GM18505 (cell line): ENCODE data around the gene TMEM212.
"Not testable (repeated sequence)": the region's sequence is repeated elsewhere in the genome, so short reads cannot be mapped to it uniquely, and the experiment has no call there.

Experiments used
- ATAC-seq: cut with Tn5 transposase; IDR thresholded peaks from one replicate; pipeline ENCODE4 v1.9.1; 2021; ENCODE audit not compliant: unreplicated experiment
- POLR2A ChIP-seq: IDR thresholded peaks from 4 replicates; pipeline ENCODE4 v1.6.1; 2011; ENCODE audit warnings: borderline replicate concordance; ENCODE audit not compliant: insufficient read depth, insufficient read length; ENCODE audit errors: extremely low read depth

Gene TMEM212

DNA sequence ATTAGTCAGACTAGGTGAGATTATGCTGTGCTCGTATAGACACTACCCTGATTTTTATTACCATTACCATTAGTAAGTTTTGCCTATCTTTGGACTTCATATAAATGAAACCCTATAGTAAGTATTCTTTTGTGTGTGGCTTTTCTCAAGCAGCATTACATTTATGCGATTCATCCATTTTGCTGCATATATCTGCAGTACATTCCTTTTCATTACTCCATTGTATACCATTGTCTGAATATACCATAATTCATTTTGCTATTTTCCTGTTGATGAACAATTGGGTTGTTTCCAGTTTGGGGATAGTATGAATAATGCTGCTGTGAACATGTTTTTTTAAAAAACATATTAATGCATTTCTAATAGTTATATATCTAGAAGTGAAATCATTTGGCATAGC is 45.3 kb downstream of the TMEM212 start:
- no peak for ATAC-seq
- no peak for TF ChIP-seq POLR2A

DNA sequence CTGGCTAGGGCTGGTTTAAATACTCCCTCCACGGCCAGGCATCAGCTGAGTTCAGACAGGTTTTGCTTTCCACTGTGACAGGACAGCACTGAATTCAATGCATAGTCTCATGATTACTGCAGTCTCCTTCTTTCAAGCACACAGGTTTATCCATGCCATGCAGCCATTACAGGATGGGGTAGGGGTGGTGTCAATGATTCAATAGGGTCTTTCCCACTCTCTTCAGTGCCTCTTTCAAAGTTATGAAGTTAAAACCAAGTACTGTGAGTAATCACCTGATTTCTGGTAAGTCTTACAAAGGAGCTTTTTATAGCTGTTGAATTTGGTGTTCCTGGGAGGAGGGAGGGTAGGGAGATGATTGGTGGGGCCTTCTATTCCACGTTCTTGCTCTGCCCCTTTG is 47.2 kb downstream of the TMEM212 start:
- TF ChIP-seq POLR2A: no peak
- no peak for ATAC-seq

DNA sequence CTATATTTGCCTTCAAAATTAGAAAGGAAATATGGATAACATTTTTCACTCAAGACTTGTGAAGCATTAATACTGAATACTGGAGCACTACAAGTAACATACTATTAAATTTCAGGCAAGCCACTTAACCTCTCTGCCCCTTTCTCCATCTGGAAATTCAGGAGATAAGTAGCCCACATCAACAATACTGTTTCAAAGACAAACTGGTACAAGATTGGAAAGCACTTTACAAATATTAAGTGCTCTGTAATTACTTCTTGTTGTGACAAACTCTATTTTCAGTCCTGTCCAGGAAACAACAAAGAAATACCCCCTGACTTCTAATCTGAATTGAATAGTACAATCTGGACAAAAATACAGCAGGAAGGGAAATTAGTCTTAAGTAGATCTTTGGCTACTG is 49.3 kb downstream of the TMEM212 start:
- no peak for TF ChIP-seq POLR2A
- no peak for ATAC-seq

DNA sequence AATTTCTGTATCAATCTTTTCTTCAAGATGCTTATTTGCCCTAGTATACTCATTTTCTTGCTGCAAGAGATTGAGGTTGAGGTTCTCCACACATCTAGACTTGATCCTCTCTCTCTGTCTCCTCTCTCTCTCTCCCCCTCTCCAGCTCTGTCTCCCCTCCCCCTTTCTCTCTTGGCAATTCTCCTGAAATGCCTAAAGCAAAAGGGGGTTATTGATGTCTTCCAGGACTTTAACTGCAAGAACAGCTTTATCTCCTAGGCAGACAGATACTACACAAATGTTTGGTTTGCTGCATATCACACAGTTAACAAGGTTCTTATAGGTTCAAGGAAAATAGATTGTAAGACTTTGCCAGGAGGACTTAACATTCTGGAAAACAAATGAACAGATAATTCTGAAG is 52.1 kb downstream of the TMEM212 start:
- no peak for ATAC-seq
- TF ChIP-seq POLR2A: no peak

DNA sequence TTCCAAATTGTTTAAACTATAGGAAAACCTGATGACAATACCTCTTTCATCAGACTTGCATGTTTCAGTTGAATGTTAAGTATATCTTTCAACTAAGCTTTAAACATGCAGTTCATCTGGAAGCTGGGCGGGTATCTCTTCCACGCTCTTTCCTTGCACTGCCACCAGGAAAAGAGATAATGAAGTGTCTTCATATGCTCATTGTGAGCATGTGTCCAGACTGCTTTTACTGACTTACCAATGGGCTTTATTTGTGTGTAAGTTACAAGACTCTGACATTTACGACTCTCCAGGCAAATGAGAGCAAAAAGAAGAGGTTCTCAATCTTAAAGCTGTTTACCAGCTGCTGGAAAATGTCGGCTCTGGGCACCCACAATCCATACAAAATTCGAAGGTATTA is 52.8 kb downstream of the TMEM212 start:
- no peak for TF ChIP-seq POLR2A
- ATAC-seq: no peak

DNA sequence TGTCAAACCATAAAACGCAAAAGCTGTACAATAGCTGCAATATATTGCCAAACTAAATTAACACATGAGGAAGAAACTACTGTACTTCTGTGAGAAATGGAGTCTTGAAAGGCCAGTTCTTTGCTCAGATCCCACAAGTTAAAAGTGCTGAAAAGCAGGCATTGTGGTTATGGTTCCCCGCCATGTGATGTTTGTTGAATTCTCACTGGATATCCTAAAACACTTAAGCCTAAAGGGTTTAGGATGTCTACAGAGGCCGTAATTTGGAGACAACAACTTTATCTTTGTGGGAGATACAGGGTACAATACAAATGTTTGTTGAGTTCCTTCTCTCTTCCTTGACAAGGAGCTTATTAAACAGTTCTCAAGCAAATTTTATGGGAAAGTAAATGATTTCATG is 53.2 kb downstream of the TMEM212 start:
- TF ChIP-seq POLR2A: no peak
- ATAC-seq: no peak

DNA sequence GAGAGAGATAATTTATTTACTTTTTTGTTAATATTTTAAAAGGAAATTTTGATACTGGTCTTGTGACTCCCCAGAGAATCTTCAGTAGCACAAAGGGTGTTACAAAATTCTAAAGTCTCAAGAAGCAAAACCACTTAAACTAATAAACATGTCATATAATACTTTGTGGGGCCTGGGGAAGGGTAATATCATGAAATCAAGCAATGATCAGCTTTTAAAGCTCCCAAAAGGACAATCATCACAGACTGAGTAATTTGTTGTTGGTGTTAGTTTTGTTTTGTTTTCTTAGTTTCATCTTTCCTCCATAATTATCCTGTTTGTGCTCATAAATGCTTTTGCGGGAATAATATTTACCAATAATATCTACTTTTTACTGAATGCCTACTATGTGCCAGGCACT is 55.0 kb downstream of the TMEM212 start:
- no peak for ATAC-seq
- no peak for TF ChIP-seq POLR2A

DNA sequence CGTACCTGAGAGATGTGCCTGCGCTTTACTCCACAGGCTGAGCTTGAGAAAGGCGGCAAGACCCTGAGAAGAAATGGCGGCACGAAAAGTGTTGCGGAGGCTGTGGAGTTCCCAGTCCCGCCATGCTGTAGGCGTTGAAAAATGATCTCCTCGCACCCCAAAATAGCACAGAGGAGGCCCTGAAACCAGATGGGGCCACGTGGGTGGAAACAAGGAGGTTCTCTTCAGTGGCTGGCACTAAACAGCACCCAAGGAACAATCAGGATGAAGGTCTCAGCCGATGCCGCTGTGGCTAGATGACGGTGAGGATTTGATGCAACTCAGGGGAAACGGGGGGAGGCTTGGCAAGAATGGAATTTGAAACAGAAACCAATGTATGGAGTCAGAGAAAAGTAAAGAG is 57.3 kb downstream of the TMEM212 start:
- ATAC-seq: no peak
- TF ChIP-seq POLR2A: no peak

DNA sequence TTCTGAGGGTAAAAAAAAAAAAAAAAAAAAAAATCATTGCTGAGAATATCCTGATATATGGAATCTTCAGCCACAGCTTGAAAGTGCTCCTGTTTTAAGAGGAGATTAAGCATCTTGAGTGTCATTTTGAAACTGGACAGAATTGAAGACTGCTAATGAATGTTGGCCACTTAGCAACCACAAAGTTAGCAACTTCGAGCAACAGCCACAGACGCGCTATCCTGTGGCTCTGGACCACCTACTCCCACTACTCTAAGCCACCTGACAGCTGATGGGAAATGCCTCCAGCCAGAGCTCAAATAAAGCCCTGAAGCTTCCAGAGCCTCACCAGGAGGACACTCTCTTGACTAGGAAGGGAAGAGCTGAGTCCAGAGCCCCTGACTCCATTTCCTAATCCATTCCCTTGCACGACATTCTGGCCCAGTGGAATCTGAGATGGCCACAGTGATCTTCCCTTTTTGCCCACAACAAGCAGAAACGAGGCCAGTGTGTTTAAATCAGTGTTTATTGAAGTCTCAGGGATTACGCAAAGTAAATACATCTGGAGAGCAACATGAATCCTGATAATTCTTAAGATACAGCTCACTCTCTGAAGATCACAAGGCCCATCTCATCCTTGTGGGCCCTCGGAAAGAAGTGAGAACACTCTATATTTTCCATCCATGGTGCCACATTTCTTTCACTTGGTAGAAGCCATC is 58.6 kb downstream of the TMEM212 start:
- ATAC-seq: no peak
- TF ChIP-seq POLR2A: no peak

DNA sequence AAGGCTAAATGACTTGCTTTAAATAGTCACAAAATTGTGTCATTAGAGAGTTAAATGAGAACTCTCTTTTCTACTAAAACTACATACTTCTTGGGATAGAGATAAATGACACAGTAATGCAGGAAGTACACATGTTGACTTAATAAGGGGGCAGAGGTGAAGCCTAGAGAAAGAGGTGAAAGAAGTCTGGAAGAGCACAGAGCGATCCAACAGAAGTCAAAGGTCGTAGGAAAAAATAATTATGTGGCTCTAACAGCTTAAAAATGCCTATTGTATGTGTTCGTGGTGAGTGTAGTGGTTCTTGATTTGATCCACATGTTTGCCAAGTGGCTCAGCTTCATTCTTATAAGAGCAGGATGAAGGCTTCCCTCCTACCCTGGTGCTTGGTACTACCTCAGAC is 61.7 kb downstream of the TMEM212 start:
- no peak for TF ChIP-seq POLR2A
- ATAC-seq: no peak

DNA sequence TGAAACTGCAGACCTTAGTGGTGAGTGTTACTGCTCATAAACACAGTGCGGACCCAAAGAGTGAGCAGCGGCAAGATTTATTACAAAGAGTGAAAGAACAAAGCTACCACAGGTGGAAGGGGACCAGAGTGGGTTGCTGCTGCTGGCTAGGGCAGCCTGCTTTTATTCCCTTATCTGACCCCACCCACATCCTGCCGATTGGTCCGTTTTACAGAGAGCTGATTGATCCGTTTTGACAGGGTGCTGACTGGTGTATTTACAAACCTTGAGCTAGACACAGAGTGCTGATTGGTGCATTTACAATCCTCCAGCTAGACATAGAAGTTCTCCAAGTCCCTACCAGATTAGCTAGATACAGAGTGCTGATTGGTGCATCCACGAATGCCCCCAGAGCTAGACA is 63.4 kb downstream of the TMEM212 start:
- ATAC-seq: not testable (repeated sequence)

DNA sequence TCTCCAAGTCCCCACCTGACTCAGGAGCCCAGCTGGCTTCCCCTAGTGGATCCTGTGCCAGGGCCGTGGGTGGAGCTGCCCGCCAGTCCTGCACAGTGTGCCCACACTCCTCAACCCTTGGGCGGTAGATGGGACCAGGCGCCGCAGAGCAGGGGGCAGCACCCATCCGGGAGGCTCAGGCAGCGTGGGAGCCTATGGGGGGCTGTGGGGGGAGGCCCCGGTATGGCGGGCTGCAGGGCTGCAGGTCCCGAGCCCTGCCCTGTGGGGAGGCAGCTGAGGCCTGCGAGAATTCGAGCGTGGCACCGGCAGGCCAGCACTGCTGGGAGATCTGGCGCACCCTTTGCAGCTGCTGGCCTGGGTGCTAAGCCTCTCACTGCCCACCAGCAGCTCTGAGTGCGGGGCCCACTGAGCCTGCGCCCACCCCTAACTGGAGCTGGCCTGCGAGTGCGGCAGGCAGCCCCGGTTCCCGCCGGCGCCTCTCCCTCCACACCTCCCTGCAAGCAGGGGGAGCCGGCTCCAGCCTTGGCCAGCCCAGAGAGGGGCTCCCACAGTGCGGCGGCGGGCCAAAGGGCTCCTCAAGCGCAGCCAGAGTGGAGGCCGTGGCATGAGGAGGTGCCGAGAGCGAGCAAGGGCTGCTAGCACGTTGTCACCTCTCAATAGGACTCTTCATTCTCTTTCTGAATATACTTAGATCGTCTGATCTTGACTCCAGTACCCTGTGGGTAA is 64.0 kb downstream of the TMEM212 start:
- no peak for TF ChIP-seq POLR2A
- ATAC-seq: no peak

DNA sequence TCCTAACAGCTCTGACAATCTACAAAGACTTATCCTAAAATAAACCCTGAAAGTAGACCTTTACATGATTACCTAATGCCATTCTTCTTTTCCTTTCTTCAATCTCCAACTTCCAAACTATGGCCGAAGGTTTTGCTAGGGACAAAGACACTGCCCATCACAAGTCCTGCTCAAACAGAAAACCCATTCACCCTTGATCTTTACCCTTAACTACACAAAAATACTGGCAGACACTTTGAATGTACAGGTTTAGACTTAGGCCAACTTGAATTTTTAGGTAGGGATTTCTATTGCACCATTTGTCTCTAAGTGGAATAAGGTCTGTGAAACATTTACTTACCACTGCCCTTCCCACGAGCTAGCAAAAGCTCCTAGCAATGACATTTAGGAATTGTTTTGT is 64.6 kb downstream of the TMEM212 start:
- ATAC-seq: no peak
- TF ChIP-seq POLR2A: no peak

DNA sequence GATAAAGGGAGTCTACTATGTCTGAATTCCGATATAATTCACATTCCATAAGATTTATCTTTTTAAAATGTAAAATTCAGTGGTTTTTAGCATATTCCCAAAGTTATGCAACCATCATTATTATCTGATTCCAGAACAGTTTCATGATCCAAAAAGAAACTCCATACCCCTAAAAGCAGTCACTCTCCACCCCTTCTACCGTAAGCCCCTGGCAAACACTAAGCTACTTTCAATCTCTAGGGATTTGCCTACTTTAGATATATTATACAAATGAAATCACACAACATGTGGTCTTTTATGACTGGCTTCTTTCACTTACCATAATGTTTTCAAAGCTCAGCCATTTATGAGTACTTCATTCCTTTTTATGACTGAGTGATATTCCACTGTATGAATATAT is 65.6 kb downstream of the TMEM212 start:
- no peak for ATAC-seq
- no peak for TF ChIP-seq POLR2A
